GM18520 (cell line): ENCODE measurements around the gene ZNF8.
"Not testable (repeated sequence)": the region's sequence is repeated elsewhere in the genome, so short reads cannot be mapped to it uniquely, and the experiment has no call there.

ENCODE experiments used
- ATAC-seq: cut with Tn5 transposase; IDR thresholded peaks from one replicate; pipeline ENCODE4 v1.9.1; 2021; ENCODE audit not compliant: unreplicated experiment

The ZNF8 gene

DNA sequence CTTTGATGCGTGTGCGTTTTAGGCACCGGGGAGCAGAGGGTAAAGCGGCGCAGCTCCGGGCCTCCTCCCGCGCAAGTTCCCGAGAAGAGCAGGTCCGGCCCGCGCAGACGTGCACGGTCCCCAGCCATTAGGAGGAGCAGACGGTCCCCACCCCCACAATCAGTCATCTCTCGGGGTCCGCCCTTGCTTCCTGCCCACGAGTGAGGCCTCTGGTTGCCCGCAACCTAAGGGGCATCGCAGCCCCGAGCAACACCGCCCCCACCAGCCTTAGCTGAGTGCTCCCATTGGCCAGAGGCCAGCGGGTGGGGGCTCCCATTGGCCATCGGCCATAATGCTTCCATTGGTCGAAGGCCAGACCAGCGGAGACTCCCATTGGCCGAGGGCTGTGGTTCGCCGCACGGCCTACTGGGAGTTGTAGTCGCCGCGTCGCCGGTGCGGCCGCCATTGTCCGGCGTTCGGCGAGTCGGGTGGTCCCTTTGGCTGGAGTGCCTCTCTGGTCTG lies at the start of gene ZNF8:
TSS of gene ZNF8 (plus strand) at position 415 of the 501 bp plus-strand sequence. CDS start 127 bp downstream, outside the sequence.
- peak; percentile 98 for ATAC-seq

- ATAC-seq: no peak
Observed at GRCh38 chr19:58229255-58229639, 49.5 kb upstream of the ZNF8 start.

- ATAC-seq: no peak
Observed at GRCh38 chr19:58237324-58237723, 41.4 kb upstream of the ZNF8 start.

DNA sequence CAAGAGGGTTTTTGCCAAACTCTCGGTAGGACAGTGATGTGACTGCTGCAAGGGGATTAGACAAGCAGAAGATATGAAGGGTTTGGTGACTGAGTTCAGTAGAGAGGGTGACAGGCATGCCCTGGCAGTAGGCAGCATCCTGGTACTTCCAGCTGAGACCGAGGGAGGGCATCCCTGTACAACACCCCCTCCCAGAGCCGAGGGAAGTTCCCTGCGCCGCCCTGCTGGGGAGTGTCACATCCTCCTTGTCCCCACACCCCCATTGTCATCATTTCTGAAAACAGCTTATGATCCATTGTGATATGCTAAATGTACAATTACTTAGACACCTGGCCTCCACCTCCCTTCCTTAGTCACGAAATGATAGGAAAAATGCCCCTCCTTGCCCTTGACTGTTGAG lies 35.4 kb upstream of the ZNF8 start:
- no peak for ATAC-seq

DNA sequence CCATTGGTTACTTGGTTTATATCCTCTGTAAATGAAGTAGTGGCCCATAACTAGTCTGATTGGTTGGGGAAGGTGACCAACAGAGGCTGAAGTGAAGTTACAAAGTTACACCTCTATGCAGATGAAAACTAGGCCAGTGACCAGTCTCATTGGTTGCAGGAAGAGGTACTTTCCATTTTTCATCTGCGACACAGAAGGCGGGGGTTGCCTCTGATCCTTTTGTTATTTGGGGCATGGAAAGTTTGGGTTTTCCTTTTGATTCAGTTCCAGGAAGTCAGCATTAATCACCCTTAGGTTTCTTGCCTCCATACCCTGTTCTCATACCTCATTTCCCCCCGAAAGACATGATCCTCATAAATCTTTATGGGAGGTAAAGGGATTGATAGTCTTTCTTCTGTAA lies 29.9 kb upstream of the ZNF8 start:
- no peak for ATAC-seq

GRCh38 chr19:58252102-58252685 lies 26.6 kb upstream of the ZNF8 start:
- ATAC-seq: no peak

DNA sequence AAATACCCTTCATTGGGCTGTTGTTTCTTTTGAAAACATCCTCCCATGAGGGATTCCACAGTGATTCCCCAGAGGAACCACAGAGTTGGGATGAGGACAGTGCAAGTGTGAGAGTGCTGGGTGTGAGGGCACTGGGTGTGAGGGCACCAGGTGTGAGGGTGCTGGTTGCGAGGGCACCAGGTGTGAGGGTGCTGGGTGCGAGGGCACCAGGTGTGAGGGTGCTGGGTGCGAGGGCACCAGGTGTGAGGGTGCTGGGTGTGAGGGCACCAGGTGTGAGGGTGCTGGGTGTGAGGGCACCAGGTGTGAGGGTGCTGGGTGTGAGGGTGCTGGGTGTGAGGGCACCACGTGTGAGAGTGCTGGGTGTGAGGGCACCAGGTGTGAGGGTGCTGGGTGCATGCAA lies 20.5 kb upstream of the ZNF8 start:
- ATAC-seq: not testable (repeated sequence)

- ATAC-seq: no peak
Observed at GRCh38 chr19:58261600-58261967, 17.2 kb upstream of the ZNF8 start.

GRCh38 chr19:58261968-58262921 lies 16.5 kb upstream of the ZNF8 start:
- no peak for ATAC-seq

DNA sequence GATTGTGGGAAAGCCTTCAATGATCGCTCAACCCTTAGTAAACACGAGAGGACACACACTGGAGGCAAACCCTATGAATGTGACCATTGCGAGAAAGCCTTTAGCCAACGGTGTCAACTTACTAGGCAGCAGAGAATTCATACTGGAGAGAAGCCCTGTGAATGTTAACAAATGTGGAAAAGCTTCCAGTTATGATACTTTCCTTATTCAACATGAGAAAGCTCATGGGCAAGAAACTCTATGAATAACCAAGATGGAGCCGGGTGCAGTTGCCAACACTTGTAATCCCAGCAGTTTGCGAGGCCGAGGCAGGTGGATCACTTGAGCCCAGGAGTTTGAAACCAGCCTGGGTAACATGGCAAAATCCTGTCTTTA lies 15.8 kb upstream of the ZNF8 start:
- ATAC-seq: no peak

GRCh38 chr19:58265100-58265499 lies 13.7 kb upstream of the ZNF8 start:
- no peak for ATAC-seq

DNA sequence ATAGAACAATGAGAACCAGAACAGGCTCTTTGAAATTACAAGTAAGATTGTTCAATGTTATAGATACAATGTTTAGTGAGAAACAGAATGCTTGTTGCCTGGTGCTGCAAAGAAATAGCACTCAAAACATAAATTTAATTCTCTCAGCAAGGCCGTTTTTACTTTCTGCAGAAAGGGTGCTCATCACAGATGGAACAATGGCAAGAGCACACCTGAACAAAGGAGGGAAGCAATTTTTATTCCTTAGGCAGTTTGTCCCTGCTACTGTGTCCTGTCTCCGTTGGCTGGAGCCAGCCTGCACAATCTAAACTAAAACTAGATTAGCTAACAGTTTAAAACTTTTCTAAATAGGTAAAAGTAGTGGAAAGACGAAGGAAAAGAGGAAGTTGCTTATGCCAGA lies 10.4 kb upstream of the ZNF8 start:
- no peak for ATAC-seq

- no peak for ATAC-seq
Observed at GRCh38 chr19:58274771-58275201, 4.0 kb upstream of the ZNF8 start.

DNA sequence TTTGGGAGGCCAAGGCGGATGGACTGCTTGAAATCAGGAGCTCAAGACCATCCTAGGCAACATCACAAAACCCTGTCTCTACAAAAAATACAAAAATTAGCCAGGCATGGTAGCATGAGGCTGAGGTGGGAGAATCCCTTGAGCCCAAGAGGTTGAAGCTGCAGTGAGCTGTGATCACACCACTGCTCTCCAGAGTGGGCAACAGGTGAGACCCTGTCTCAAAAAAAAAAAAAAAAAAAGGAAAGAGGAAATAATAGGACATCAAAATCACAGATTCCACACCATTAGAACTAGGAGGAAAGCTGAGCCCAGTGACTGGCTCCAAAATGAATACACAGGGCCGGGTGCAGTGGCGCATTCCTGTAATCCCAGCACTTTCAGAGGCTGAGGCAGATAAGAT lies 3.2 kb upstream of the ZNF8 start:
- no peak for ATAC-seq

GRCh38 chr19:58277197-58277596 lies 1.6 kb upstream of the ZNF8 start:
- ATAC-seq: no peak

- no peak for ATAC-seq
Observed at GRCh38 chr19:58277748-58278540, 811 bp upstream of the ZNF8 start.

GRCh38 chr19:58279042-58279924 lies 528 bp downstream of the ZNF8 start:
- no peak for ATAC-seq

GRCh38 chr19:58279925-58280316 lies 1.2 kb downstream of the ZNF8 start:
- ATAC-seq: no peak

- no peak for ATAC-seq
Observed at GRCh38 chr19:58284199-58284598, 5.4 kb downstream of the ZNF8 start.

- no peak for ATAC-seq
Observed at GRCh38 chr19:58291943-58292342, 13.2 kb downstream of the ZNF8 start.
